SJSA1 (cell line): ENCODE measurements around the gene CYREN. TPM values are rescaled to one million over a fixed set of nuclear protein-coding genes. Genes with fewer than 3 reads are reported as not detected.
"Not testable (repeated sequence)": the region's sequence is repeated elsewhere in the genome, so short reads cannot be mapped to it uniquely, and the experiment has no call there.

Experiments
- DNase-seq, 2 experiments: peaks; one replicate each; pipeline ENCODE4 v3.0.0-alpha.2; 2015 to 2020; ENCODE audit warnings: low spot score in 2 of 2, low read depth in 1 of 2
- H3K27ac ChIP-seq: fragments of 250-450 bp; sonication (Bioruptor Pico); 2 replicates; pipeline ENCODE4 v1.5.1; 2020; ENCODE audit warnings: mild to moderate bottlenecking, moderate library complexity
- H3K27me3 ChIP-seq: fragments of 250-450 bp; sonication (Bioruptor Pico); replicated peaks from 2 replicates; pipeline ENCODE4 v1.5.1; 2020; ENCODE audit warnings: mild to moderate bottlenecking, moderate library complexity
- H3K36me3 ChIP-seq: fragments of 250-450 bp; sonication (Bioruptor Pico); 2 replicates; pipeline ENCODE4 v1.5.1; 2020; ENCODE audit warnings: mild to moderate bottlenecking
- H3K4me1 ChIP-seq: fragments of 250-450 bp; sonication (Bioruptor Pico); replicated peaks from 2 replicates; pipeline ENCODE4 v1.6.1; 2021; ENCODE audit warnings: mild to moderate bottlenecking
- H3K4me3 ChIP-seq: fragments of 250-450 bp; sonication (Bioruptor Pico); 2 replicates; pipeline ENCODE4 v1.5.1; 2020; ENCODE audit warnings: mild to moderate bottlenecking
- H3K9me3 ChIP-seq: fragments of 250-450 bp; sonication (Bioruptor Pico); replicated peaks from 2 replicates; pipeline ENCODE4 v1.5.1; 2020; ENCODE audit warnings: mild to moderate bottlenecking
- total RNA-seq: library from RNA; depleted of rRNA; stranded (reverse); fragments of >200 nt; shearing (Covaris generic); gene quantifications from 2 replicates; pipeline ENCODE4 v1.2.3, GENCODE V29; 2014

Gene CYREN
- total RNA-seq, 1 experiment from 2014 or later, result 67.1 TPM

DNA sequence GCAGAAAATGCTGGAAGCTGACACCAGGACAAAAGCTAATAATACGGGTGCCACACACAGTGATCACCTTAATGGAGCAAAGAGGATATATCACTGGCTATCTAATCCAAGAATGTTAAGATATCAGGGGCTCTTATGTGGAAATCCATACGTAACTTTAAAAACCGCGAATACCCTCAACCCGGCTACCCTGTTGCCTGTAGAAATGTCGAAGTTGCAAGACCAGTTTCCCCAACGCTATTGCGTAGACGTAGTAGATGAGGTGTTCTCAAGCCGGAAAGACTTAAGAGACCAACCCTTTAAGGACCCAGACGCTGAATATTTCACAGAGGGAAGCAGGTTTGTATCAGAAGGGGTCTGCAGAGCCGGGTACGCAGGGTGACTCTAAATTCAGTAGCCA is 7.9 kb upstream of the CYREN start:
- no peaks in the 10 kb centered on the region for H3K27me3 ChIP-seq
- peaks cover 22% of the 10 kb centered on the region for H3K9me3 ChIP-seq
- H3K36me3 ChIP-seq, result peaks cover 28% of the 10 kb centered on the region
- H3K4me3 ChIP-seq, result no peak overlapping the region
- peak in 1 of 2 experiments; percentile 3 for DNase-seq
- 0 out of 2 replicates have a peak, but pooled peaks cover 3% of the 10 kb centered on the region for H3K4me1 ChIP-seq
- no peak overlapping the region for H3K27ac ChIP-seq

DNA sequence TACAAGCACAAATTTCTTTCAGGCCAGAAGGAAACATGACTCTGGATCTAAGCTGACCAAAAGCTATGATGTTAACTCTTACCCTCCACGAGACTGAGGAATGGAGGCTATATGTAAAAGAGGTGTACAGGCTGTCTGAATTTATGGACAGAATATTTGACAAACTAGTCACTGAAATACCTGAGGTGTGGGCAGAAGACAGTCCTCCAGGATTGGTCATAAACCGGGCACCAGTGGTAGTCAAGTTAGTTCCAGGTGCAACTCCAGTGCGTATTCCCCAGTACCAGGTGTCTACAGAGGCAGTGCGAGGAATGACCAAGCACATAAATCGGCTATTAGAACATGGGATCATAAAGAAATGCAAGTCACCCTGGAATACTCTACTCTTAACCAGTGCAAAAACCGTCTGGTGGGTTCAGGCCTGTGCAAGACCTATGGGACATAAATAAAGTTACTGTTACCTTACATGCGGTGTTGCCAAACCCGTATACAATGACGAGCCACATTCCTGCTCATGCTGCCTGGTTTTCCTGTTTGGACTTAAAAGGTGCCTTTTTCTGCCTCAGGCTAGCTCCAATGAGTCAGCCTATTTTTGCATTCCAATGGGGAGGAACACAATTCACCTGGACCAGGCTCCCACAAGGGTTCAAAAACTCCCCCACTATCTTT is 6.7 kb upstream of the CYREN start:
- Histone ChIP-seq H3K4me3 (no peak overlapping the region), H3K27me3 (no peaks in the 10 kb centered on the region), H3K36me3 (peaks cover 18% of the 10 kb centered on the region), H3K4me1 (0 out of 2 replicates have a peak, but pooled peaks cover 3% of the 10 kb centered on the region), H3K9me3 (peaks cover 18% of the 10 kb centered on the region), H3K27ac (no peak overlapping the region)
- DNase-seq, result peak in 1 of 2 experiments; percentile 19

DNA sequence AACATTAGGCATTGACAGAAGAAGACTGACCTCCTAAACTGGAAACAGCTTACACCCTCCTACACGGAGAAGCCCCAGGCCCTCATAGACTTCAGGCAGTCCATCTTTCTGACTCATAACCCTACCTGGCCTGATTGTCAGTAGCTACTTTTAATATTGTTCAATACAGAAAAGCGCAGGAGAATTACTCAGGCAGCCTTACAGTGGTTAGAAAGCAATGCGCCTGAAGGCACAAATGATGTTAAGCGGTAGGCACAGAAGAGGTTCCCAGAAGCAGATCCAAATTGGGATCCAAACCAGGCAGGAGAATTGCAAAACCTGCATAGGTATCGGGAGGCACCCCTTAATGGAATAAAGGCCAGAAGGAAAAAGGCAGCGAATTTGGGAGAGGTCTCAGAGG is 5.4 kb upstream of the CYREN start:
- Histone ChIP-seq H3K36me3 (peaks cover 5% of the 10 kb centered on the region), H3K4me1 (0 out of 2 replicates have a peak, but pooled peaks cover 3% of the 10 kb centered on the region), H3K27me3 (no peaks in the 10 kb centered on the region), H3K27ac (no peak overlapping the region), H3K9me3 (peaks cover 5% of the 10 kb centered on the region), H3K4me3 (no peak overlapping the region)
- DNase-seq, result no peak

DNA sequence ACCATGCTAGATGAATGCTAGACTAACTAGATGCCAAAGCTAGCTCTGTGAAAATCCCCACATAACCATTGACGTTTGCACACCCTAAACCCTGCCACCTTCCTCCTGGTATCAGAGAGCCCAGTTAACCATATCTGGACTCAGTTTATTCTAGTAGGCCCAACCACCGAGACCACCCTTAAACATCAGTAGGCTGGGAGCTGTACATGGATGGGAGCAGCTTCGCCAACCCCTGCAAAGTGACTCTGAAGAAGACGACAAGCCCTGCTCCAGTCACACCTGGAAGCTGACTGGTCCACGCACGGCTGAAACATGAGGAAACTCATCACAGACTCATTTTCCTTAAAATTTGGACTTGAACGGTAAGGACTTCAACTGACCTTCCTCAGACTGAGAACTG is 4.4 kb upstream of the CYREN start:
- no peak overlapping the region for H3K4me3 ChIP-seq
- H3K4me1 ChIP-seq, result peaks cover 3% of the 10 kb centered on the region; the same call in 1 of the 2 replicates
- DNase-seq, result no peak
- H3K27ac ChIP-seq, result no peak overlapping the region
- no peaks in the 10 kb centered on the region for H3K27me3 ChIP-seq
- H3K36me3 ChIP-seq, result peaks cover 5% of the 10 kb centered on the region
- H3K9me3 ChIP-seq, result 0 out of 2 replicates have a peak, but pooled peaks cover 2% of the 10 kb centered on the region

DNA sequence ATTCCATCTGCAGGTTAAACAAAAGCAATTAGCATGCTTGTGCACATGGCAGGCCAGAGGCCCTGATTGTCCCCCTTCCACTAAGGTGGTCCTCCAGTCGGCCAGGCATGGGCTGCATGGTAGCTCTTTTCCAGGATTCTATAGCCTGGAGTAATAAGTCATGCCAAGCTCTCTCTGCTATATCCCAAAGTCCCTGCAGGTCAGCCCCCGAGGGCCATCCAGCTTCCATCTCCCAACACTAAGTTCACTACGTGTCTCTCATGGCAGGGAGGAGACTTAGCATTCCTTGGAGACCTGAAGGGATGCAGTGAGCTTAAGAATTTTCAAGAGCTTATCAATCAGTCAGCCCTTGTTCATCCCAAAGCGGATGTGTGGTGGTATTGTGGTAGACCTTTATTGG is 3.4 kb upstream of the CYREN start:
- H3K27ac ChIP-seq, H3K9me3 ChIP-seq, H3K27me3 ChIP-seq, H3K4me3 ChIP-seq: not testable (repeated sequence)
- Histone ChIP-seq H3K4me1 (peaks cover 12% of the 10 kb centered on the region), H3K36me3 (peaks cover 12% of the 10 kb centered on the region)
- peak in 1 of 2 experiments; percentile 16 for DNase-seq

DNA sequence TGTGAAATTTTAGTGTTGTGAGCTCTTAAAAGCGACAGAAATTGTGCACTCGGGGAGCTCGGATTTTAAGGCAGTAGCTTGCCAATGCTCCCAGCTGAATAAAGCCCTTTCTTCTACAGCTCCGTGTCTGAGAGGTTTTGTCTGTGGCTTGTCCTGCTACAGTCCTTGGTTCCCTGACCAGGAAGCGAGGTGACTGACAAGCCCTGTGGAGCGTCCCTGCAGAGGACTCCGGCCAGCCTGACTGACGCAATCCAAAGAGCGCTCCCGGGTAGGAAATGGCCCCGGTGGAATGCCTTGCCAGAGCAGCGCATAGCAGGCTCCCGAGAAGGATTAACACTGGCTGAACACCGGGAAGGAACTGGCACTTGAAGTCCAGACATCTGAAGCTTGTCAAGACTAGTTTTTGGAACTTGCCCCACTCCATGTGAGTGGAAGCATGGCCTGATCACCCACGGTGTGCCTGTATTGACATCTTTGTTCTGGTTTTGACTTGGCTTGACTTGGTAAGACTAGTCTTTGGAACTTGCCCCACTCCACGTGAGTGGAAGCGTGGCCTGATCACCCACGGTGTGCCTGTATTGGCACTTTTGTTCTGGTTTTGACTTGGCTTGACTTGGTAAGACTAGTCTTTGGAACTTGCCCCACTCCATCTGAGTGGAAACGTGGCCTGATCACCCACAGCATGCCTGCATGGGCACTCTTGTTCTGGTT is 1.2 kb upstream of the CYREN start:
- not testable (repeated sequence) for H3K27ac ChIP-seq, H3K9me3 ChIP-seq, H3K4me3 ChIP-seq, H3K27me3 ChIP-seq
- peaks cover 32% of the 10 kb centered on the region for H3K36me3 ChIP-seq
- H3K4me1 ChIP-seq, result peaks cover 16% of the 10 kb centered on the region
- DNase-seq, result peak in 1 of 2 experiments; percentile 39

DNA sequence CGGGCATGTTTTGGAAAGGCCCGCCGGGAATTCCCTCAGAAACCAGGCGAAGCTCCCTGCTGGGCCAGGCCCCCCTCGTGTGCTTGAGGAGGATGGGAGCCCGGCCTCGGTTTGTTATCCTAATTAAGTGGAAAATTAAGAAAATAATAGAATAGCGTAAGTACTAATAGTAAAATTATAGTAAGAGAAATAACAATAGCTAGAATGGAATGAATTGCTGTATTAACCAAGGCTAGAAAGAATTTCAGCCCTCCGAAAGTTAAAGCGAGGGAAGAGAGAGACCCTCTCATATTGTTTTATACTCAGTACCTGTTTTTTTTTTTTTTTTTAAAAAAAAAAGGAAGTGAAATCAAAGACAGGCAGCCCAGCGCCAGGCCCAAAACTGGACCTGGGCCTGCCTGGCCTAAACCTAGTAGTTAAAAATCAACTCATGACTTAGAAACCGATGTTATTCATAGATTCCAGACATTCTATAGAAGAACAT is 533 bp upstream of the CYREN start:
- not testable (repeated sequence) for DNase-seq, H3K9me3 ChIP-seq, H3K27me3 ChIP-seq
- peak overlapping the region; percentile 83 for H3K27ac ChIP-seq
- peak overlapping the region; percentile 85 for H3K4me3 ChIP-seq
- H3K36me3 ChIP-seq, result peaks cover 39% of the 10 kb centered on the region
- peaks cover 16% of the 10 kb centered on the region for H3K4me1 ChIP-seq

DNA sequence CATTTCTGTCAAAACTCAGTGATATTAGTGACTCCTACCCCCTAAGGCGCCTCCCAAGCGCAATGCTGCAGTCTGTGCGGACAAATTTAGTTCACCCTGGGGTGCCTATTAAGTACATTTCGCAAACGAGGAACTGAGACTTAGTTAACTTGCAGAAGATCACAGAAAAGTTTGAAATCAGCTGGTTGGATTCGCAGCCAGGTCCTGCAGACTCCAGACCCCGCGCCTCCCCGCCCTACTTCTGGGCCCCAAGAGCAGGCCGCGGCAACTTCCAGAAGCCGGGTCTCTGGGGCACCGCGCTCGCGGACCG is 588 bp downstream of the CYREN start:
- peaks cover 50% of the 10 kb centered on the region for H3K36me3 ChIP-seq
- peak overlapping the region; percentile 83 for H3K27ac ChIP-seq
- H3K27me3 ChIP-seq, result no peaks in the 10 kb centered on the region
- H3K9me3 ChIP-seq, result 0 out of 2 replicates have a peak, but pooled peaks cover 2% of the 10 kb centered on the region
- peaks cover 16% of the 10 kb centered on the region for H3K4me1 ChIP-seq
- H3K4me3 ChIP-seq, result peak overlapping the region; percentile 85
- DNase-seq, result no peak

DNA sequence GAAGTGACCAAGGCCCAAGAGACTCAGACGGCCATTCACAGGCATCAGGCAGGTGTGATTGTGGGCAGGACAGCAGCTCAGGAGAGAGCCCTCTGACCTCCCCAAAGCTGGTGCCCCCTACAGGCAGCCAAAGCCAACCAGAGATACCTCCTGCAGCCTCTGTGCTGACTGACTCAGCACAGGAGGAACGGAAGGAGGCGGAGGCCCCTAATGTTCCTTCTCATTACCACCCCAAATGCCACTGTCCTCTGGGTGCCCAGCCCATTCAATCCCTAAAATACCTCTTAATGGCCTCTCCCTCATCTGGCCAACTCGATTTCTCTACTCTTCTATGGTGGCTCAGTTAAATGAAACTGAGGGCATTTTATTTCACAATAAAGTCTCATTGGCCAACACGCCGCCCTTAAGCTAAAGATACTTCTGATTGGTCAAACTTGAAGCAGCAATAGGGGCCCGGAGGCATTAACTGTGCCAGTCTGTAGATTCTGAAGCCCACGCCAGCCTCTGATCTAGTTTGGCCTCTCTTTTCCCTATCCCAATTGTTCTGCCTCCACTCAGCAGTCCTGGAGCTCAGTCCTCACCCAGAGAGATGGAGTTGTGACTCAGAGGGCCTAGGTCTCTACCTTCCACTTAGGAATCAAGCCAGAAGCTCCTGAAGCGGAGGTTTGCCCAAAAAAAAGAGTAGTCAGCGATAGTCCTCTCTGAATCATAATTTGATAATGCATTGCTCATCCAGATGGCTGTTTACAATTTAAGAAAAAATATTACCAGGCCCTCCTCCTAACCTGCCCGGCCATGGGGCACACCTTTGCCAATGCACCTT is 1.2 kb downstream of the CYREN start:
- Histone ChIP-seq H3K36me3 (peaks cover 56% of the 10 kb centered on the region), H3K27ac (peak overlapping the region; percentile 83; the same call in 1 of the 2 replicates), H3K9me3 (0 out of 2 replicates have a peak, but pooled peaks cover 2% of the 10 kb centered on the region), H3K27me3 (no peaks in the 10 kb centered on the region), H3K4me3 (peak overlapping the region; percentile 85), H3K4me1 (peaks cover 16% of the 10 kb centered on the region)
- peak; percentile 34 to 63 for DNase-seq

DNA sequence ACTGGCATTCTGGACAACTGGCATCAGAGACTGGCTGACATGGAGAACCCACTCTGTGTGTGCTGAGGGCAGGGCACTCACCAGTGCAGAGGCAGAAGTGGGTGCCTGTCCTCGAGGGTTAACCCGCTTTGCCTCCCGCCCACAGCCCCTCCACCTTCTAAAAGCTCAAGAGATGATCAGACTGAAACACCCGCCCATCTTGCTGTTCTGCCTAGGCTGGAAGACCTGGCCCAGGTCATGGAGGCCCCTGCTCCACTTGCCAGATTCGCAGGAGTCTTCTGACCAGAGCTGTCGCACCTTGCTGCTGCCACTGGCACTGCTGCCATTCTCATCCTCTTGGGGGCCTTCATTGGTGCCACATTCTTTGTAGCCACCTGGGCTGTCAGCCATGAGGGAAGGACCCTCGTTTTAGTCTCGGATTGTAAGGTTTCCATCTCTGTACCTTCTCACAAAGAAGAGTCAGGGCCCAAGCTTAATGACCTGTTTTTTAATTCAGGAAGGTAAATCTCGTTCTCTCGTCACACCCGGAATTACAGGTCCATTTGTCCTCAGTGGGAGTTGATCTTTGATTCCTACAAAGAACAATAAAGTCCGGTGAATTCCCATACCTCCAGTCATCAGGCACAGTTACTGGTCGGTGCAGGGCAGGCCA is 1.9 kb downstream of the CYREN start:
- H3K4me3 ChIP-seq, result no peak overlapping the region

DNA sequence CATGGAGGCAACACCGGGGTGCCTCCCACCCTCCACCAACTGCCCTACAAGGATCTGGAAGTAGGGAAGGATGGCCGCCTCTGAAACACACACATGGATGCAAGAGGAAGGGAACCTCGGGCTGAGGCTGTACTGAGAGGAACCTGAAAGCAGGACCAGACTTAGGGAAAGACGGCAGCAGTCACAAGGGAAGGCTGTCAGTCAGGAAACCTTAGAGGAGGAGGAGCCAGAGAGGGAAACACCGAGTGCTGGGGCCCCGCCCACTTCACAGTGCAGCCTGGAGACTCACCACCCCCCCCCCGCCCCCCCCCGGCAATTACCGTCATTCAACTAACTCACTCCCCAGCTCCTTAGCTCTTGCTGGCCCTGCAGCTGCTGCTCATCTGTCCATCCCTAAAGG is 2.5 kb downstream of the CYREN start:
- Histone ChIP-seq H3K4me3 (no peak overlapping the region), H3K9me3 (0 out of 2 replicates have a peak, but pooled peaks cover 2% of the 10 kb centered on the region), H3K27me3 (no peaks in the 10 kb centered on the region), H3K36me3 (peaks cover 64% of the 10 kb centered on the region), H3K4me1 (peaks cover 16% of the 10 kb centered on the region), H3K27ac (no peak overlapping the region)
- no peak for DNase-seq

More for the DNA sequence above, 1.9 kb downstream of the CYREN start:
- H3K27me3 ChIP-seq, result no peaks in the 10 kb centered on the region
- peaks cover 16% of the 10 kb centered on the region for H3K4me1 ChIP-seq
- 0 out of 2 replicates have a peak, but pooled peaks cover 2% of the 10 kb centered on the region for H3K9me3 ChIP-seq
- no peak for DNase-seq
- no peak overlapping the region for H3K27ac ChIP-seq
- H3K36me3 ChIP-seq, result peaks cover 63% of the 10 kb centered on the region

DNA sequence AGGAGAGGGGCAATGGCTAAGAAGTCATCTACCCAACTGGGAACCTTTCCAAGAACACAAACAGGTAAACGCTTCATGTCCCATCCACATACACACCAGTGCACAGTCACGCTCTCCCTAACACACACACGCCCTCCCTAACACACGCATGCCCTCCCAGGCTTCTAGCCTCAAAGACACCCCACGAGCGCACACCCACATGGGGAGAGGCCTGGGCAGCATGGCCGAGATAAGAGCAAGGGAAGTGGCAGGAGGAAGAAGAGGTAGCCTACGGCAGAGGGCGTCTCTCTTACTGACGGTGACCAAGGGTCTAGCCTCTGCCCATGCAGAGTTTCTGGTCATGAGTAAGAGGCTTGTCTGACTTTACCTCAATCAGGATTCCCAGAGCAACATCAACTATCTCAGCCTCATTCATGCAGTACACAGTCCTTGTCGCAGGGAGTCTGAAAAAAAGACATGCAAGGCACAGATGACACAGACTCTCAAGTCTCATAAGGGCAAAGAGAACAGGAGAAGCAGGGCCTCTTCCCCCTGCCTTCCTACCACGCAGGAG is 3.1 kb downstream of the CYREN start:
- H3K27ac ChIP-seq, result no peak overlapping the region
- DNase-seq, result no peak

More for the DNA sequence above, 3.1 kb downstream of the CYREN start:
- no peak overlapping the region for H3K4me3 ChIP-seq
- H3K4me1 ChIP-seq, result peaks cover 16% of the 10 kb centered on the region
- no peaks in the 10 kb centered on the region for H3K27me3 ChIP-seq
- 0 out of 2 replicates have a peak, but pooled peaks cover 2% of the 10 kb centered on the region for H3K9me3 ChIP-seq
- H3K36me3 ChIP-seq, result peaks cover 64% of the 10 kb centered on the region
